ENCODE results near the gene SYCE3.

Gene SYCE3

GRCh38 chr22:50599816-50600455 lies 37.2 kb upstream of the SYCE3 start:
- DNase-seq, result no peak

- no peak for DNase-seq
Observed at GRCh38 chr22:50597097-50597496, 34.4 kb upstream of the SYCE3 start.

- no peak for DNase-seq
Observed at GRCh38 chr22:50595189-50595588, 32.5 kb upstream of the SYCE3 start.

- no peak for DNase-seq
Observed at GRCh38 chr22:50587407-50587806, 24.7 kb upstream of the SYCE3 start.

- no peak for DNase-seq
Observed at GRCh38 chr22:50586416-50586815, 23.7 kb upstream of the SYCE3 start.

- no peak for DNase-seq
Observed at GRCh38 chr22:50585781-50586180, 23.1 kb upstream of the SYCE3 start.

- DNase-seq, result no peak
Observed at GRCh38 chr22:50585238-50585637, 22.5 kb upstream of the SYCE3 start.

GRCh38 chr22:50584106-50585096 lies 21.7 kb upstream of the SYCE3 start:
- no peak for DNase-seq

- DNase-seq, result no peak
Observed at GRCh38 chr22:50583294-50583861, 20.7 kb upstream of the SYCE3 start.

GRCh38 chr22:50582493-50583293 lies 20.0 kb upstream of the SYCE3 start, which contains the start of gene CHKB:
Gene CHKB (minus strand): TSS chr22:50582849. CDS start chr22:50582781, 68 bp downstream.
- DNase-seq, result peak; percentile 84

- DNase-seq, result no peak
Observed at GRCh38 chr22:50581950-50582492, 19.3 kb upstream of the SYCE3 start.

- DNase-seq, result no peak
Observed at GRCh38 chr22:50581031-50581949, 18.6 kb upstream of the SYCE3 start.

GRCh38 chr22:50579752-50580151 lies 17.0 kb upstream of the SYCE3 start:
- DNase-seq, result no peak

GRCh38 chr22:50578776-50579310 lies 16.1 kb upstream of the SYCE3 start:
- DNase-seq, result no peak

GRCh38 chr22:50577987-50578775 lies 15.5 kb upstream of the SYCE3 start, which contains the start of gene CPT1B:
Gene CPT1B (minus strand): TSS chr22:50578427. CDS start chr22:50577915, 512 bp downstream.
- no peak for DNase-seq

GRCh38 chr22:50577697-50577986 lies 14.9 kb upstream of the SYCE3 start:
- DNase-seq, result no peak

GRCh38 chr22:50576806-50577696 lies 14.3 kb upstream of the SYCE3 start:
- DNase-seq, result no peak

- DNase-seq, result no peak
Observed at GRCh38 chr22:50576070-50576469, 13.4 kb upstream of the SYCE3 start.

GRCh38 chr22:50575426-50575941 lies 12.8 kb upstream of the SYCE3 start:
- DNase-seq, result no peak

Measured in NCI-H2081 treated with DMSO at 0.1 percent for 48 hours (cell line).